GM21528 (cell line): Measurements from ENCODE around the gene LCE1C.

ENCODE experiments used
- ATAC-seq: cut with Tn5 transposase; IDR thresholded peaks from one replicate; pipeline ENCODE4 v1.9.1; 2021; ENCODE audit warnings: mild to moderate bottlenecking, moderate library complexity; ENCODE audit not compliant: unreplicated experiment, low FRiP score

Gene LCE1C

GRCh38 chr1:152760551-152761190 lies 45.8 kb downstream of the LCE1C start:
- ATAC-seq = no peak

- no peak for ATAC-seq
These were observed 46.8 kb downstream of the LCE1C start for GRCh38 chr1:152759453-152760173.

- no peak for ATAC-seq
These were observed 47.8 kb downstream of the LCE1C start for GRCh38 chr1:152758636-152759035.

GRCh38 chr1:152757747-152758146 lies 48.7 kb downstream of the LCE1C start, which contains the start of gene KPRP:
Gene KPRP (plus strand): TSS chr1:152758025. CDS start chr1:152759589, 1,564 bp downstream.
- no peak for ATAC-seq

DNA sequence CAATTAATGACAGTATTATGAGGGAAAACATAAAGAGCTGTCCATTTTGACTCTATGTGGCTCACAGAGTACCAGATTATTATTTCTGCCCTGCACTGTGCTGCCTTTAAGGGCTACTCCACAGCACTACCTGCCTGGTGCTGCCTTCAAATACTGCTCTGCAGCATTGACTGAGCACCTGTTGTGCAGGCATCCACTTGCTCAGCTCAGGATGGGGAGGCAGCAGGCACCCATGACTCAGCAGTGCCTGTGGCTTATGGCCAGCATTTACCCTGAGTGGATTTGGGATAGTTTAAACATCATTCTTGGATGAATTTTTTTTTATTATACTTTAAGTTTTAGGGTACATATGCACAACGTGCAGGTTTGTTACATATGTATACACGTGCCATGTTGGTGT lies 49.6 kb downstream of the LCE1C start:
- no peak for ATAC-seq
